Lower leg skin (tissue), 4 donors: ENCODE measurements around the gene CSNK1D. TPM values are rescaled to one million over a fixed set of nuclear protein-coding genes. Genes with fewer than 3 reads are reported as not detected.

ENCODE experiments used
- DNase-seq, 2 donors: peaks; one replicate each; pipeline ENCODE4 v3.0.0-alpha.2; 2019; ENCODE audit warnings: low spot score in 2 of 2
- H3K4me3 ChIP-seq: fragments of 200-600 bp; sonication (generic); 2 replicates; pipeline ENCODE4 v1.5.1; 2017; ENCODE audit warnings: mild to moderate bottlenecking, low read depth; ENCODE audit not compliant: poor library complexity, severe bottlenecking
- CTCF ChIP-seq, 3 donors: fragments of 450-650 bp; IDR thresholded peaks; one replicate each; pipeline ENCODE4 v1.5.1; 2016; ENCODE audit warnings: antibody characterized with exemption in 3 of 3, mild to moderate bottlenecking in 3 of 3, moderate library complexity in 2 of 3
- POLR2A ChIP-seq, 2 donors: fragments of 450-650 bp; IDR thresholded peaks; one replicate each; pipeline ENCODE4 v1.6.1; 2016 to 2017; ENCODE audit warnings: antibody characterized with exemption in 2 of 2, mild to moderate bottlenecking in 1 of 2, moderate library complexity in 1 of 2
- WGBS, 2 donors: methylation state at CpG; one replicate each; pipeline ENCODE4 v1.1.5; 2018; 5-methylcytosine and 5-hydroxymethylcytosine counted together
- intact Hi-C: fragments of 100-400 bp; cut with DNase I; formaldehyde crosslinking; loops from one replicate; pipeline ENCODE4 v1.15.0; 2023; ENCODE audit warnings: low total_unique reads
- total RNA-seq, 4 donors: library from RNA; depleted of rRNA; stranded (reverse); fragments of >200 nt; gene quantifications; one replicate each; pipeline ENCODE4 v1.1.0, GENCODE V29; 2016

Gene CSNK1D
- total RNA-seq, 4 donors from 2014 or later = 46.0 to 88.4 (median 56.4) TPM

GRCh38 chr17:82316651-82317393 lies 43.3 kb upstream of the CSNK1D start:
- H3K4me3 ChIP-seq = no peak overlapping the region
- TF ChIP-seq POLR2A (IDR thresholded peaks at IDR 0.05) (no peak), CTCF (IDR thresholded peaks at IDR 0.05) (no peak)
- no peak for DNase-seq
- intact Hi-C loops = loop anchor here (10.0 kb wide), 1 partner anchor 82 kb away; no protein-coding TSS in a partner anchor
- 59 to 60% methylated on average over 29 of the region's 29 CpGs for WGBS, 2 donors

- 7 to 10% methylated on average over 18 to 21 of the region's 36 CpGs for WGBS, 2 donors
- TF ChIP-seq CTCF (IDR thresholded peaks at IDR 0.05) (no peak), POLR2A (IDR thresholded peaks at IDR 0.05) (no peak)
- H3K4me3 ChIP-seq = no peak overlapping the region
- intact Hi-C loops = loop anchor here (10.0 kb wide), 1 partner anchor 81 kb away; no protein-coding TSS in a partner anchor
- no peak for DNase-seq
Measured at GRCh38 chr17:82315703-82316358, 42.3 kb upstream of the CSNK1D start.

- no peak overlapping the region for H3K4me3 ChIP-seq
- intact Hi-C loops = loop anchor here (10.0 kb wide), 1 partner anchor 80 kb away; no protein-coding TSS in a partner anchor
- TF ChIP-seq CTCF (IDR thresholded peaks at IDR 0.05) (no peak), POLR2A (IDR thresholded peaks at IDR 0.05) (no peak)
- no peak for DNase-seq
- 37 to 45% methylated on average over 32 of the region's 32 CpGs for WGBS, 2 donors
Measured at GRCh38 chr17:82314727-82315605, 41.5 kb upstream of the CSNK1D start.

- no peak for DNase-seq
- WGBS, 2 donors = 69 to 73% methylated on average over 20 to 27 of the region's 27 CpGs
- TF ChIP-seq POLR2A (IDR thresholded peaks at IDR 0.05) (no peak), CTCF (IDR thresholded peaks at IDR 0.05) (no peak)
- H3K4me3 ChIP-seq = no peak overlapping the region
- intact Hi-C loops = loop anchor here (10.0 kb wide), 1 partner anchor 79 kb away; no protein-coding TSS in a partner anchor
Measured at GRCh38 chr17:82314012-82314726, 40.7 kb upstream of the CSNK1D start.
